ENCODE results near the gene SERPINB5.

GRCh38 chr18:63430526-63430925, 46.2 kb upstream of the SERPINB5 start:
- TF ChIP-seq POLR2A (IDR thresholded peaks at IDR 0.05): no peak
- TF ChIP-seq CTCF (IDR thresholded peaks at IDR 0.05): no peak
- TF ChIP-seq POLR2AphosphoS5 (IDR thresholded peaks at IDR 0.05): no peak
- no peak for TF ChIP-seq EP300 (IDR thresholded peaks at IDR 0.05)

All from upper lobe of left lung (tissue), 4 donors.